GM21619 (cell line): ENCODE data around the gene SH3RF1.
"Not testable (repeated sequence)": the region's sequence is repeated elsewhere in the genome, so short reads cannot be mapped to it uniquely, and the experiment has no call there.

Source experiments
- ATAC-seq: cut with Tn5 transposase; IDR thresholded peaks from one replicate; pipeline ENCODE4 v1.9.1; 2021; ENCODE audit not compliant: unreplicated experiment

Gene SH3RF1

GRCh38 chr4:169202878-169203277 is 67.9 kb downstream of the SH3RF1 start:
- ATAC-seq, result no peak

GRCh38 chr4:169202145-169202699 is 68.5 kb downstream of the SH3RF1 start:
- peak; percentile 55 for ATAC-seq

DNA sequence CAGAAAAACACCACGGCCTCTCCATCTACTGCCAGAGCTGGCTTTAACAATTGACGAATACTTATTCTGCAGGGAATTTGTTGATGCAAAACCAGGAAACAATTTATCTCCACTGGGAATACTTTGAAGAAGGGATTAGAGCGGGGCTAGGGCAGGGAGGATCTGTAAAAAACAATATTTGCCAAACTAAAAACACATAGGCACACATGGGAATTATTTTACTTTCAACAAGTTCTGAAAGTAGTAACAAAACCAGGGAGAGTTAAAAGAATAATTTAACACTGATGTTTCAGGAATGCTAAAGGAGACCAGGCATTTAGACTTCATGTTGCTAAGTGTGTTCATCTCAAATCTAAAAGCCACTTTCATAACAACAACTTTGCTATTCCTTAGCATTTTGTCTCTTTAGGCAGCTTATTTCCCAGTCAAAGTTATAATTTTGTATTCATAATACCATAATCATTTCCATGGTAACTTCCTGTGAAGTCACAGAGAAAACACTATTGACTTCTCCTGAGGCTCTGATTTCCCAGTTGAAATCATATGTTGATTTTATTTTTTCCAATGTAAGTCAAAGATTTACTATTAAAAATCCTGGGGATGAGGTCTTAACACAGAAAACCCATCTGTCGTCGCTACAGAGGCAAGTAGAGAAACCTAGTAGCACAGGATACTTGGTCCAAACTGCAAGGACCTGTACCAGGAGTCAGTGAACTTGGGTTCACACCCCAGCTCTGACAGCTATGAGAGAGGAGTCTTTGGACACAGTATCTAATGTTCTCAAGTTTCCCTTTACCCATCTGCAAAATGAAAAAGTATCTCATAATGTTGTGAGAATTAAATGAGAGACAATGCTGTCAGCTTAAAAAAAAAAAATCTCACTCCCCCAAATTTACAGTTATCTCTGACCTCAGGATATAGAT is 69.3 kb downstream of the SH3RF1 start:
- no peak for ATAC-seq

GRCh38 chr4:169200361-169201030 is 70.3 kb downstream of the SH3RF1 start:
- ATAC-seq, result no peak

GRCh38 chr4:169199184-169199583 is 71.6 kb downstream of the SH3RF1 start:
- no peak for ATAC-seq

- ATAC-seq, result no peak
Observed at GRCh38 chr4:169198167-169198566, 72.6 kb downstream of the SH3RF1 start.

DNA sequence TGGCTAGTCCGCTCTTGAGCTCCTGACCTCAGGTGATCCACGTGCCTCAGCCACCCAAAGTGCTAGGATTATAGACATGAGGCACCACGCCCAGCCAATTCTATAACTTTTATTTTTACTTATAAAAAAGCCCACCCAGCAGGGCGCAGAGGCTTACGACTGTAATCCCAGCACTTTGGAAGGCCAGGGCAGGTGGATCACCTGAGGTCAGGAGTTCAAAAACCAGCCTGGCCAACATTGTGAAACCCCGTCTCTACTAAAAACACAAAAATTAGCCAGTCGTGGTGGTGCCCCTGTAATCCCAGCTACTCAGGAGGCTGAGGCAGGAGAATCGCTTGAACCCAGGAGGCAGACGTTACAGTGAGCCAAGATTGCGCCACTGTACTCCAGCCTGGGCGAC is 73.5 kb downstream of the SH3RF1 start:
- ATAC-seq, result not testable (repeated sequence)

GRCh38 chr4:169195032-169195431 is 75.7 kb downstream of the SH3RF1 start:
- no peak for ATAC-seq

DNA sequence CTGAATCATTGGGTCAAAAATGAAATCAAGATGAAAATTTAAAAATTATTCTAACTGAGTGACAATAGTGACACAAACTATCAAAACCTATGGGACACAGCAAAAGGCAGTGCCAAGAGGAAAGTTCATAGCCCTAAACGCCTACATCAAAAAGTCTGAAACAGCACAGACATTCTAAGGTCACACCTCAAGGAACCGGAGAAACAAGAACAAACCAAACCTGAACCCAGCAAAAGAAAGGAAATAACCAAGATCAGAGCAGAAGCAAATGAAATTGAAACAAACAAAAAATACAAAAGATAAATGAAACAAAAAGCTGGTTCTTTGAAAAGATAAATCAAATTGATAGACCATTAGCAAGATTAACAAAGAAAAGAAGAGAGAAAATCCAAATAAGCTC is 80.8 kb downstream of the SH3RF1 start:
- not testable (repeated sequence) for ATAC-seq

- ATAC-seq, result peak; percentile 92
Observed at GRCh38 chr4:169189372-169189771, 81.4 kb downstream of the SH3RF1 start.

GRCh38 chr4:169188204-169188603 is 82.6 kb downstream of the SH3RF1 start:
- no peak for ATAC-seq

- ATAC-seq, result no peak
Observed at GRCh38 chr4:169185133-169185956, 85.4 kb downstream of the SH3RF1 start.

DNA sequence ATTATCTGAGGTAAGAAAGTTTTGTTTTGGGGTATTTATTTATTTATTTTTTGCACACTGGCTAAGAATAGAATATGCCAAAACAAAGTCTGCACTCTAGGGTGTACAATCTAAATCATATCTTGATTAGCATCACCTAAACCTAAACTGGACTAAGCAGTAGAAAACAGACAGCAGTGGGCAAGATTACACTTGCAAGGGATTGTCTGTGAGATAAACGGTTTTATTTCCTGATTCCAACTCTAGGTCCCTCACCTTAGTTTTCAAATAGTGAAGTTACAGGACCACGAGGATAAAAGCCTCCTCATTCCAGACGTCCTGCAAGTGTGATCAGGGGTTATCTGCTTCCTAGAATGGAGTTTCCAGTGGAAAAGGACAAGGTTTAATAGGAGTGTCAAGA is 86.1 kb downstream of the SH3RF1 start:
- no peak for ATAC-seq

DNA sequence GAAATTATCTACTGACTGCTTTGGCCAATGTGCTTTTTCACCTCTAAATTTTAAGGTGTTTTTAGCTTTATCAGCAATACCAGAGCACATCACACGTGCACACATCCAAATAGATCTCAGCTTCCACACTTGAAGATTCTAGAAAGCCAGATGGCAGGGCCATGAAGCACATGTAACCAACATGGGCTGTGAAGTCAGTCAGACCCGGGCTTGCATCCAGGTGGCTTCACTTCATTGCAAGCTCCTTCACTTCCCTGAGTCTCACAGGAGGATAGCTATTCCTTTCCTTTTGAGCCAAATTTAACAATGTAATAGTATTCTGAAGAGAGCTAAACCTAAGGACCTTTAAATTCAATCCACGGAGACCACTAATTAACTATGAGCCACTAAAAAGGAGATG is 86.5 kb downstream of the SH3RF1 start:
- no peak for ATAC-seq

GRCh38 chr4:169183581-169183980 is 87.2 kb downstream of the SH3RF1 start:
- ATAC-seq, result no peak

- ATAC-seq, result no peak
Observed at GRCh38 chr4:169179609-169180521, 90.9 kb downstream of the SH3RF1 start.

GRCh38 chr4:169178092-169178491 is 92.7 kb downstream of the SH3RF1 start:
- ATAC-seq, result not testable (repeated sequence)

DNA sequence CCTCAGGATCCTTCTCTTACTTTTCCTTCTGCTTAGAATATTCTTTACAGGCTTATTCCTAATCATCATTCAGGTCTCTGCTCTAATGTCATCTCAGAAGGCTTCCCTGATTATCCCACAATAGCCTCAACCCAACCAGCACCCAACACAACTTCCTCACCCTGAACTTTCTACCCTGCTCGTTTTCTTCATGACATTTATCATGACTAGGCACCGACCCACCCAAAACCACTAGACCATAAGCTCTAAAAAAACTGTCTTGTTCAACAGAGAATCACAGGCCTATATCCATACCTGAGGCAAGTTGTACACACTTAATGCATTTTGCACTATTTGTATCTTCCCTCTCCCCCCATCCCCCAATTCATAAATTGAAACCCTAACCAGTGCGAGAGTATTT is 95.3 kb downstream of the SH3RF1 start:
- no peak for ATAC-seq

DNA sequence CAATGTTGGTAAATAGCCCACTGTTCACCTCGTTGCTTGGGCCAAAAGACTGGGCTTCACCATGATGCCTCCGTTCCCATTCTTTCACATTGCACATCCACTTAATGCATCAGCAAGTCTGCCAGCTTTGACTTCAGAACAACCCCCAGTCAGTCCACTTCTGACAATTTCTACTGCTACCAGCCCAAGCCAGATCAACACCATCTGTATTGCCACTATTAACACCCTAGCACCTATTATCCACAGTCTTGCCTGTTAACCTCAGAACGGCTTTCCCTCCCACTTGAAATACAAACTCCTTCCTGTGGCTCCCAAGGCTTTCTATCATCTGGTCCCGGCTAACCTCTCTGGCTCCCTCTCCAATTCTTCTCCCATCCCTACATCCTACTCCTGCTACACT is 95.7 kb downstream of the SH3RF1 start:
- no peak for ATAC-seq

DNA sequence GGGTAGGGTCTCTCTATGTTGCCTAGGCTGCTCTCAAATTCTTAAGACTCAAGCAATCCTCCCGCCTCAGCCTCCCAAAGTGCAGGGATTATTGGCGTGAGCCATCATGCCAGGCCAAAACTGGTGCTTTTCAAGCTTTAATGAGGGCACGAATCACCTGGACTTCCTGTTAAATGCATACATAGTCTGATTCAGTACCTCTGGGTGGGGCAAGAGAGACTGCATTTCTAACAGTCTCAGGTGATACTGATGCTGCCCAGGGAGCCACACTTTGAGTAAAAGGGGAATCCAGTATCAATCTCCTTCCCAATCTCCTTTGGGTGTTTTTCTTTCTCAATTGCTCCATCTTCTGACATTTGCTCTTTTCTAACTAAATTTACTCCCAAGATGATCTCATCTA is 96.5 kb downstream of the SH3RF1 start:
- no peak for ATAC-seq
